Activated gamma-delta T cell treated with anti-CD3 and anti-CD28 coated beads, Interleukin-2, amount 50 U/mL, for 16 hours (primary cell): ENCODE measurements around the gene SCARB2.
A peak's percentile ranks its signal among the peaks of the same experiment; 100 is the strongest.

ENCODE experiments used
- DNase-seq: peaks from one replicate; pipeline ENCODE4 v3.0.0-alpha.2; 2020; ENCODE audit warnings: low read depth

The SCARB2 gene

GRCh38 chr4:76148142-76148865 is 65.3 kb downstream of the SCARB2 start, which contains the start of gene NUP54:
Gene NUP54, minus strand, starts transcription at chr4:76148397. Its CDS starts 23 bp downstream, at chr4:76148374.
- DNase-seq, result peak; percentile 92

GRCh38 chr4:76147454-76148141 is 66.0 kb downstream of the SCARB2 start:
- peak; percentile 15 for DNase-seq

- no peak for DNase-seq
Observed at GRCh38 chr4:76144546-76144945, 69.1 kb downstream of the SCARB2 start.

GRCh38 chr4:76141241-76141640 is 72.4 kb downstream of the SCARB2 start:
- DNase-seq, result no peak

- DNase-seq, result no peak
Observed at GRCh38 chr4:76127754-76128153, 85.9 kb downstream of the SCARB2 start.

GRCh38 chr4:76125816-76126215 is 87.8 kb downstream of the SCARB2 start:
- no peak for DNase-seq

- DNase-seq, result no peak
Observed at GRCh38 chr4:76120199-76120598, 93.4 kb downstream of the SCARB2 start.

GRCh38 chr4:76117536-76117935 is 96.1 kb downstream of the SCARB2 start:
- DNase-seq, result no peak

GRCh38 chr4:76116821-76117220 is 96.8 kb downstream of the SCARB2 start:
- no peak for DNase-seq
